Measurements from ENCODE around the gene CLEC1A. TPM values are rescaled to one million over a fixed set of nuclear protein-coding genes. Genes with fewer than 3 reads are reported as not detected.

CLEC1A gene
- total RNA-seq, 1 donor from 2014 or later = 15.0 TPM

DNA sequence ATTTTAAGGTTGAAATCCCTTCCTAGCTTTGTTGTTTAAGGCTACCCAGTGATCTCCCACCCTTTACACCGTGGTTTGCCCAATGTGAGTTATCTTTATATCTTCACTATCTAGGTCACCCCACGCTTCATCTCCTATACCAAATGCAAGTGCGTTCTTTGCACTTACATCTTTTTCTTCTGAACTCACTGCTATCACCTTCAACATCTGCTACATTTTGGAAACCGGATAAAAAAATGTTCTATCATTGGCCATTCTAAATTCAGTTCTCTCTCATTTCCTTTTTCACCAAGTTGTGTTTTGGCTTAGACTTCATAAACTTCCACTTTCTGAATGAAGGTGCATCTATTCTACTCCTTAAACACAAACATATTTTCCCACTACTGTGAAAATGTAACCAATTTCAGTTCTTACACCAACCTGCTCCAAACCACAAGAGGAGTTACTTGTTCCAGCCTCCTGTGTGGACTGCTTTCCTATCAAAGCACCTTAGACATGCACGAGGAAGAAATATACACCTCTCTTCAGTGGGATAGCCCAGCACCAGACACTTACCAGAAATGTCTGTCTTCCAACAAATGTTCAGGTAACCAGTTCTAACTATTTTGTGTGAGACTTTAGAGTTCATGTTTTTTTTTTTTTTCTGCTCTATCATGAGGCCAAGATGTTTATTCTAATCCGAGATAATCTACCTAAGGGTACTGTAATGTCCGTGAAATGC lies 46.4 kb downstream of the CLEC1A start:
- no peak overlapping the region for H3K4me3 ChIP-seq
- no peak for DNase-seq
- TF ChIP-seq, protein P1, sequence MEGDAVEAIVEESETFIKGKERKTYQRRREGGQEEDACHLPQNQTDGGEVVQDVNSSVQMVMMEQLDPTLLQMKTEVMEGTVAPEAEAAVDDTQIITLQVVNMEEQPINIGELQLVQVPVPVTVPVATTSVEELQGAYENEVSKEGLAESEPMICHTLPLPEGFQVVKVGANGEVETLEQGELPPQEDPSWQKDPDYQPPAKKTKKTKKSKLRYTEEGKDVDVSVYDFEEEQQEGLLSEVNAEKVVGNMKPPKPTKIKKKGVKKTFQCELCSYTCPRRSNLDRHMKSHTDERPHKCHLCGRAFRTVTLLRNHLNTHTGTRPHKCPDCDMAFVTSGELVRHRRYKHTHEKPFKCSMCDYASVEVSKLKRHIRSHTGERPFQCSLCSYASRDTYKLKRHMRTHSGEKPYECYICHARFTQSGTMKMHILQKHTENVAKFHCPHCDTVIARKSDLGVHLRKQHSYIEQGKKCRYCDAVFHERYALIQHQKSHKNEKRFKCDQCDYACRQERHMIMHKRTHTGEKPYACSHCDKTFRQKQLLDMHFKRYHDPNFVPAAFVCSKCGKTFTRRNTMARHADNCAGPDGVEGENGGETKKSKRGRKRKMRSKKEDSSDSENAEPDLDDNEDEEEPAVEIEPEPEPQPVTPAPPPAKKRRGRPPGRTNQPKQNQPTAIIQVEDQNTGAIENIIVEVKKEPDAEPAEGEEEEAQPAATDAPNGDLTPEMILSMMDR (IDR thresholded peaks at IDR 0.05) = no peak
- intact Hi-C loops (cut with DNase I) = no loop called here
- H3K27me3 ChIP-seq = no peaks in the 10 kb centered on the region
- H3K9me3 ChIP-seq = no peaks in the 10 kb centered on the region
- no peaks in the 10 kb centered on the region for H3K4me1 ChIP-seq
- no peaks in the 10 kb centered on the region for H3K36me3 ChIP-seq
- H3K27ac ChIP-seq = no peak overlapping the region
- ATAC-seq = no peak

DNA sequence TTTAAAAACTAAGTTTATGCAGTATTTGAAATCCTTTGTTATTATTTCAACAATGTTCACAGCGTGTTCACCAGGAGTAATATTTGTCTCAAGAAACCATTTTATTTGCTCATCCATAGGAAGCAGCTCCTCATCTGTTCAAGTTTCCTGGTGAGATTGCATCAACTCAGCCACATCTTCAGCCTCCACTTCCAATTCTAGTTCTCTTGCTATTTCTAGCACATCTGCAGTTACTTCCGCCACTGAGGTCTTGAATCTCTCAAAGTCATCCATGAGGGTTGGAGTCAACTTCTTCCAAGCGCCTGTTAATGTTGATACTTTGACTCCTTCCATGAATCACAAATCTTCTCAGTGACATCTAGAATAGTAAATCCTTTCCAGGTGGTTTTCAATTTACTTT lies 50.3 kb downstream of the CLEC1A start:
- Histone ChIP-seq H3K27me3 (no peaks in the 10 kb centered on the region), H3K4me1 (no peaks in the 10 kb centered on the region), H3K4me3 (no peak overlapping the region), H3K27ac (no peak overlapping the region), H3K9me3 (no peaks in the 10 kb centered on the region), H3K36me3 (no peaks in the 10 kb centered on the region)
- ATAC-seq (no peak), DNase-seq (no peak)
- TF ChIP-seq, protein P1 (IDR thresholded peaks at IDR 0.05) = no peak
- intact Hi-C loops (cut with DNase I) = no loop called here

DNA sequence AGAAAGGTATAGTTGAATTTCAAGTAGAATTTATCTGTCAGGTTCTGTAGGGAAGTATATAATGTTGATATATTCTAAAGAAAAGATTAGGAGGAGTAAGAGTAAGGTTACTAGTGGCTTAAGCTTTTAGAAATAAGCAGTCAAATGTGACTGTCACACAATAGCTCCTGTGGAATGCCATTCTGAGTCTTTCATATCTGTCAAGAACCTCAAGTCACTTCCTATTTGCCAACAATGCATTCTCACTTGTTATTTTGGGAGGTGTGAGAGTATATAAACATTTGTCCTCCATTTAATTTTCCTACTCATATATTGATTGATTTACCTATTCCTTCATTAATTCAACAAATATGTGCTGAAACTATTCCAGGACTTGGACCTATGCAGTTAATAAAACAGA lies 56.6 kb downstream of the CLEC1A start:
- Histone ChIP-seq H3K27ac (no peak overlapping the region), H3K4me1 (no peaks in the 10 kb centered on the region), H3K27me3 (no peaks in the 10 kb centered on the region), H3K36me3 (no peaks in the 10 kb centered on the region), H3K9me3 (no peaks in the 10 kb centered on the region), H3K4me3 (no peak overlapping the region)
- TF ChIP-seq, protein P1 (IDR thresholded peaks at IDR 0.05) = no peak
- no peak for ATAC-seq
- intact Hi-C loops (cut with DNase I) = no loop called here
- DNase-seq = no peak

DNA sequence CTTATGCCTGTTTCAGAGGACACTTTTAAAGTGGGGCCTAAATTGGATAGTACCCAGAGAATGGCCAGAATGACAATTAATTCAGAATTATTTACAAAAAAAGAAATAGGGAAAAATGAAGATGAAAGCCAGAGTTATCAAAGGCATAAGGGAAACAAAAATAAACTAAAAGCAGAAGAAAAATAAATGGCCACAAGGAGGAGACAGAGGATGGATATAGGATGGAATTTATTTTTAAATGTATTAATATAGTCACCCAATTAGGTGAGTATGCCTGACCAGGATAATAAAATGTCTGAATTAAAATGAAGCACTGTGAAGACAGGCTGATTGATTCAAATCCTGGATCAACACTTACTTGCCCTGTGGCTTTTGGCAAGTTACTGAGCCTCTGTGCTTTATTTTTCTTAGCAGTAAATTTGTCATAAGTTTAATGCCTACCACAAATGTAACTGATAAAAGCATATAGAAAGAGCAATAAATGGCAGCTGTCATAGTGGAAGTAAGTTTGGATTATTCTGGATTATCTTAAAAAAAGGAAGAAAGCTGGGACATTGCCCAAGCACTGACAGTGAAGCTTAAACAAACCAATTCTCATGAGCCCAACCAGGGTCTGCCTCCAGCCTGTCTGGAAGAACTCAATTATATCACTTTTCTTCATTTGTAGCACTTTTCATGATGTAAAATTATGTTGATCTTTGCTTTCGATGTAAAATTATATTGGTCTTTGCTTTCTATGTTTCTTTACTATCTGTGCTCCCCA lies 64.8 kb downstream of the CLEC1A start:
- Histone ChIP-seq H3K27me3 (no peaks in the 10 kb centered on the region), H3K4me3 (no peak overlapping the region), H3K9me3 (no peaks in the 10 kb centered on the region), H3K36me3 (no peaks in the 10 kb centered on the region), H3K4me1 (no peaks in the 10 kb centered on the region), H3K27ac (no peak overlapping the region)
- TF ChIP-seq, protein P1 (IDR thresholded peaks at IDR 0.05) = peak; percentile 56
- intact Hi-C loops (cut with DNase I) = no loop called here
- ATAC-seq = no peak
- DNase-seq = no peak

DNA sequence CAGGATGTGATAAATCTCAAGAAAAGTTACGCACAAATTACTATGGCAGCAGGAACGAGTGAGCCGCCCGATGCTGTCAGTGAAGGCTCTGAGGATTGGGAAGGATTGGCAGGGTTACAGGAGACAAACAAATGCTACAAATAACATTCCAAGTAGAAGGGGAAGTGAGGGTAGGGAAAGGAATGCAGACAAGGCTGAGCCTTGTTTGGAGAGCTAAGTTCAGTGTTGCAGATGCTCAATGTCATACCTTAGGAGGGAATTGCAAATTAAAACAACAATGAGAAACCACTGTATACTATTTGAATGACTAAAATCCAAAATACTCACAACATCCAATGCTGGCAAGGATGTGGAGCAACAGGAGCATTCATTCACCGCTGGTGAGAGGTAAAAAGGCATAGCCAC lies 67.0 kb downstream of the CLEC1A start:
- Histone ChIP-seq H3K4me3 (no peak overlapping the region), H3K27ac (no peak overlapping the region), H3K36me3 (no peaks in the 10 kb centered on the region), H3K9me3 (no peaks in the 10 kb centered on the region), H3K4me1 (no peaks in the 10 kb centered on the region), H3K27me3 (no peaks in the 10 kb centered on the region)
- DNase-seq (no peak), ATAC-seq (no peak)
- TF ChIP-seq, protein P1 (IDR thresholded peaks at IDR 0.05) = no peak
- intact Hi-C loops (cut with DNase I) = no loop called here

Measured in upper lobe of right lung (tissue), 1 donor.